Thoracic aorta (tissue), 2 donors: ENCODE data around the gene SLC7A6. TPM values are rescaled to one million over a fixed set of nuclear protein-coding genes. Genes with fewer than 3 reads are reported as not detected.

ENCODE experiments used
- ATAC-seq: fragments of 150-250 bp; one replicate; pipeline ENCODE4 v1.8.0; 2017; ENCODE audit warnings: low read depth; ENCODE audit not compliant: insufficient number of reproducible peaks, low FRiP score
- DNase-seq: peaks from one replicate; pipeline ENCODE4 v3.0.0-alpha.2; 2020; ENCODE audit warnings: low spot score
- H3K27ac ChIP-seq, 2 donors: fragments of 200-600 bp; sonication (generic); 1 replicate in 1 of 2; 2 replicates in 1 of 2; pipeline ENCODE4 v1.5.1; 2016; ENCODE audit warnings: mild to moderate bottlenecking in 2 of 2, moderate library complexity in 2 of 2
- H3K27me3 ChIP-seq: fragments of 200-600 bp; sonication (generic); replicated peaks from 2 replicates; pipeline ENCODE4 v1.6.0; 2016; ENCODE audit warnings: mild to moderate bottlenecking; ENCODE audit not compliant: insufficient read depth
- H3K36me3 ChIP-seq: fragments of 200-600 bp; sonication (generic); one replicate; pipeline ENCODE4 v1.5.1; 2016
- H3K4me1 ChIP-seq, 2 donors: fragments of 200-600 bp; sonication (generic); 1 replicate in 1 of 2; 2 replicates in 1 of 2; pipeline versions ENCODE4 v1.5.1 to v1.6.0; 2016; ENCODE audit warnings: low read depth in 2 of 2, mild to moderate bottlenecking in 1 of 2; ENCODE audit not compliant: control insufficient read depth in 1 of 2
- H3K4me3 ChIP-seq: fragments of 200-600 bp; sonication (generic); 2 replicates; pipeline ENCODE4 v1.5.1; 2016; ENCODE audit warnings: mild to moderate bottlenecking
- H3K9me3 ChIP-seq: fragments of 200-600 bp; sonication (generic); 2 replicates; pipeline ENCODE4 v1.5.1; 2016
- total RNA-seq, 2 donors: library from RNA; depleted of rRNA; stranded (reverse); fragments of >200 nt; gene quantifications; one replicate each; pipeline versions ENCODE4 v1.1.0 to v1.2.3, GENCODE V29; 2016
- TF ChIP-seq, protein P1 (sequence below): fragments of 200-600 bp; sonication (generic); IDR thresholded peaks from one replicate; pipeline ENCODE4 v1.5.1; 2019; ENCODE audit warnings: antibody characterized with exemption

SLC7A6 gene
- total RNA-seq, 2 donors from 2014 or later: 92.1 to 125 TPM

DNA sequence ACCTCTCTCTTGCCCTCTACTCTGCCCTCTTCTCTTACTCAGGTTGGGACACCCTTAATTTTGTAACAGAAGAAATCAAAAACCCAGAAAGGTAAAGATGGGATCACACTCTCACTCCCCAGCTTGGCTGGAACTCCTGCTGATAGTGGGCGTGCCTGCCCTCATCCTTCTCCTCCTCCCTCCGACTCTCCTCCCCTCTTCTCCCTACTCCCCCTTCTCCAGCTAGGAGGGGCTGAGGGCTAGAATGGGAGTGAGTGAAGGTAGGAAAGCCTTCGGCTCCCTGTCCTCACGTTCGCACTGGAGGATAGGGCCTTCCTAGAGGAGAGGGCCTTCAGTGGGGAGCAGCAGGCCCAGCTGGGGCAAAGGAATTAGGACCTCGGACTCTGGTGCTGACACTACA, 26.1 kb downstream of the SLC7A6 start:
- Histone ChIP-seq H3K27me3 (no peaks in the 10 kb centered on the region), H3K4me1 (peaks cover 32 to 52% of the 10 kb centered on the region in 2 donors), H3K9me3 (no peaks in the 10 kb centered on the region), H3K27ac (peak overlapping the region; percentile 79 to 83), H3K4me3 (no peak overlapping the region), H3K36me3 (peaks cover 42% of the 10 kb centered on the region)
- ATAC-seq (no peak), DNase-seq (no peak)
- TF ChIP-seq, protein P1, sequence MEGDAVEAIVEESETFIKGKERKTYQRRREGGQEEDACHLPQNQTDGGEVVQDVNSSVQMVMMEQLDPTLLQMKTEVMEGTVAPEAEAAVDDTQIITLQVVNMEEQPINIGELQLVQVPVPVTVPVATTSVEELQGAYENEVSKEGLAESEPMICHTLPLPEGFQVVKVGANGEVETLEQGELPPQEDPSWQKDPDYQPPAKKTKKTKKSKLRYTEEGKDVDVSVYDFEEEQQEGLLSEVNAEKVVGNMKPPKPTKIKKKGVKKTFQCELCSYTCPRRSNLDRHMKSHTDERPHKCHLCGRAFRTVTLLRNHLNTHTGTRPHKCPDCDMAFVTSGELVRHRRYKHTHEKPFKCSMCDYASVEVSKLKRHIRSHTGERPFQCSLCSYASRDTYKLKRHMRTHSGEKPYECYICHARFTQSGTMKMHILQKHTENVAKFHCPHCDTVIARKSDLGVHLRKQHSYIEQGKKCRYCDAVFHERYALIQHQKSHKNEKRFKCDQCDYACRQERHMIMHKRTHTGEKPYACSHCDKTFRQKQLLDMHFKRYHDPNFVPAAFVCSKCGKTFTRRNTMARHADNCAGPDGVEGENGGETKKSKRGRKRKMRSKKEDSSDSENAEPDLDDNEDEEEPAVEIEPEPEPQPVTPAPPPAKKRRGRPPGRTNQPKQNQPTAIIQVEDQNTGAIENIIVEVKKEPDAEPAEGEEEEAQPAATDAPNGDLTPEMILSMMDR: no peak

DNA sequence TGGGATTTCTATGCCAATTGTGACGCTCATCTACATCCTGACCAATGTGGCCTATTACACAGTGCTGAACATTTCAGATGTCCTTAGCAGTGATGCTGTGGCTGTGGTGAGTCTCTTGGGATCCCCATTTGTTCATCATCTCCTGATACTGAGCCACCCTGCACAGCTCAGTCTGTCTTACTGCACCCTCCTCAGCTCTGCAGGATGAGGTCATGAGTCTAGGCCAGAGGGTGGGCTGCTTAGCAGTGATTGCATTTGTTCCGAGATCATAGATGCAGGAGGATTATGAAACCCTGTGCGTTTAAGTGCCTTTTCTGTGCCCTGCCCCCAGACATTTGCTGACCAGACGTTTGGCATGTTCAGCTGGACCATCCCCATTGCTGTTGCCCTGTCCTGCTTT, 26.9 kb downstream of the SLC7A6 start:
- Histone ChIP-seq H3K9me3 (no peaks in the 10 kb centered on the region), H3K4me1 (peaks cover 29 to 46% of the 10 kb centered on the region in 2 donors), H3K27ac (peak overlapping the region in 1 of 2 donors; percentile 83), H3K4me3 (no peak overlapping the region), H3K36me3 (peaks cover 50% of the 10 kb centered on the region), H3K27me3 (no peaks in the 10 kb centered on the region)
- TF ChIP-seq, protein P1: no peak
- DNase-seq (no peak), ATAC-seq (no peak)

DNA sequence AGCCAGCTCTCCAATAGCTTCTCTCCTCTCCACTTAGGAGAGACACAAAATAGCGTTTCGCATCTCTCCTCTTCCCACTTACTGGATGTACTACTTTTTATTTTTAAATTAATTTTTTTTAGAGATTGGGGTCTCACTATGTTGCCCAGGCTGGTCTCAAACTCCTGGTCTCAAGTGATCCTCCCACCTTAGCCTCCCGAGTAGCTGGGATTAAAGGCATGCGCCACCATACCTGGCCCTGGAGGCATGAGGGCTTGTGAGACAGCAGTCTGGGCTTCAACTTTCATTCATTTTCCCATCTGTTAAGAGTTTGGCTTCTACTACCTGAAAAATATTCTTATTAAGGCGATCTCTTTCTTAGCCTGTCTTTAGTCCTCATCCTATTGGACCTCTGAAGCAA, 28.1 kb downstream of the SLC7A6 start:
- ATAC-seq (no peak), DNase-seq (no peak)
- TF ChIP-seq, protein P1: no peak
- Histone ChIP-seq H3K36me3 (peaks cover 62% of the 10 kb centered on the region), H3K4me3 (no peak overlapping the region), H3K27me3 (no peaks in the 10 kb centered on the region), H3K27ac (no peak overlapping the region), H3K9me3 (no peaks in the 10 kb centered on the region), H3K4me1 (peaks cover 24 to 34% of the 10 kb centered on the region in 2 donors)

DNA sequence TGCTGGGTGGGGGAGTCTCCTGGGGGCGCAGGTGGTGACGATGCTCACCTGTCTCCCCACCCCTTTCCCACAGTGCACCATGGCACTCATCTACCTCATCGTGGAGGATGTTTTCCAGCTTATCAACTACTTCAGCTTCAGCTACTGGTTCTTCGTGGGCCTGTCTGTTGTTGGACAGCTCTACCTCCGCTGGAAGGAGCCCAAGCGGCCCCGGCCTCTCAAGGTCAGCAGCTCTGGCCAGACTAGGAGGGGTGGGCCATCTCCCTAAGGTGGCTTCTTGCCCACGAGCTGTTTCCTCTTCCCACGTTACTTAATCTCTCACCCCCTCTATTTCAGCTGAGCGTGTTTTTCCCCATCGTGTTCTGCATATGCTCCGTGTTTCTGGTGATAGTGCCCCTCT, 32.0 kb downstream of the SLC7A6 start:
- Histone ChIP-seq H3K4me3 (no peak overlapping the region), H3K9me3 (no peaks in the 10 kb centered on the region), H3K4me1 (peaks cover 0 to 14% of the 10 kb centered on the region in 2 donors), H3K27me3 (no peaks in the 10 kb centered on the region), H3K27ac (no peak overlapping the region), H3K36me3 (peaks cover 72% of the 10 kb centered on the region)
- DNase-seq (no peak), ATAC-seq (no peak)
- TF ChIP-seq, protein P1: no peak

DNA sequence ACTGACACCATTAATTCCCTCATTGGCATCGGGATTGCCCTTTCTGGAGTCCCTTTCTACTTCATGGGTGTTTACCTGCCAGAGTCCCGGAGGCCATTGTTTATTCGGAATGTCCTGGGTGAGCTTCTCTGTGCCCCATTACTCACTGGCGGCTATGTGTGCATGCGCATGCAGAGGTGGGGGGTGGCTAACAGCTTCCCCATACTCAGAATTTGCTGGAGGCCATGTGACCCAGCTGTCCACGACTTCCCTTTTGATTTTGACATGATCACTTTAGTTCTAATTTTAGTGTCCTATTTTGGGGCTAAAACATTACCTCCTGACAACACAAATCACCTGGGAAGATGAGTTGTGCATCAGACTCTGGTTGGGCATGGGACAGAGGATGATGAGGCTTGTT, 32.4 kb downstream of the SLC7A6 start:
- no peak for ATAC-seq
- no peak overlapping the region for H3K27ac ChIP-seq

More for the DNA sequence above, 32.4 kb downstream of the SLC7A6 start:
- no peak for DNase-seq
- Histone ChIP-seq H3K9me3 (no peaks in the 10 kb centered on the region), H3K36me3 (peaks cover 68% of the 10 kb centered on the region), H3K27me3 (no peaks in the 10 kb centered on the region), H3K4me1 (peaks cover 0 to 14% of the 10 kb centered on the region in 2 donors), H3K4me3 (no peak overlapping the region)
- TF ChIP-seq, protein P1: no peak
